ENCODE results near the gene BCL2.

BCL2 gene

DNA sequence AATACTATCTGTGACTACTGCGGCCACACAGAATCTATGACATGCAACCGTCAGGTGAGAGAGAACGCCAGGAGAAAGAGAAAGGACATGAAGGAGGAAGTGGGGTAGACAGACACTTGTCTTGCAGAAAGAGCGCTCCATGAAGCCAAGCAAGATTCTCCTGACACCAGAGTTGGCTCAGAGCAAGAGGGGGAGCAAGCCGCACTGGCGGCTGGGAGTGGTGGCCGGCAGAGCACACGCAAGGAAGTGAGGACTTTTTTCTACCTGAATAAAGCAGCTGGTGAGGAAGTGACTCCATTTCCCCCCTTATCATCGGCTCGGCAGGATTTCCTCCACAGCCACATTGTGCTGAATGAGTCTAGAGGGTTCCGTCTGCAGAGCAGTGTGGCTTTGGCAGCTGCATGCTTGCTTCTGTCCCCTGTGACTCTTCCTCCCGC, 181.6 kb downstream of the BCL2 start:
- TF ChIP-seq, protein P1, sequence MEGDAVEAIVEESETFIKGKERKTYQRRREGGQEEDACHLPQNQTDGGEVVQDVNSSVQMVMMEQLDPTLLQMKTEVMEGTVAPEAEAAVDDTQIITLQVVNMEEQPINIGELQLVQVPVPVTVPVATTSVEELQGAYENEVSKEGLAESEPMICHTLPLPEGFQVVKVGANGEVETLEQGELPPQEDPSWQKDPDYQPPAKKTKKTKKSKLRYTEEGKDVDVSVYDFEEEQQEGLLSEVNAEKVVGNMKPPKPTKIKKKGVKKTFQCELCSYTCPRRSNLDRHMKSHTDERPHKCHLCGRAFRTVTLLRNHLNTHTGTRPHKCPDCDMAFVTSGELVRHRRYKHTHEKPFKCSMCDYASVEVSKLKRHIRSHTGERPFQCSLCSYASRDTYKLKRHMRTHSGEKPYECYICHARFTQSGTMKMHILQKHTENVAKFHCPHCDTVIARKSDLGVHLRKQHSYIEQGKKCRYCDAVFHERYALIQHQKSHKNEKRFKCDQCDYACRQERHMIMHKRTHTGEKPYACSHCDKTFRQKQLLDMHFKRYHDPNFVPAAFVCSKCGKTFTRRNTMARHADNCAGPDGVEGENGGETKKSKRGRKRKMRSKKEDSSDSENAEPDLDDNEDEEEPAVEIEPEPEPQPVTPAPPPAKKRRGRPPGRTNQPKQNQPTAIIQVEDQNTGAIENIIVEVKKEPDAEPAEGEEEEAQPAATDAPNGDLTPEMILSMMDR (IDR thresholded peaks at IDR 0.05; ENCODE audit: insufficient read depth, low read depth, low read length, missing control alignments): no peak
- peak overlapping the region; percentile 70 for H3K4me3 ChIP-seq (ENCODE audit: low read depth, low read length)
- DNase-seq (ENCODE audit: low read depth): peak; percentile 81

DNA sequence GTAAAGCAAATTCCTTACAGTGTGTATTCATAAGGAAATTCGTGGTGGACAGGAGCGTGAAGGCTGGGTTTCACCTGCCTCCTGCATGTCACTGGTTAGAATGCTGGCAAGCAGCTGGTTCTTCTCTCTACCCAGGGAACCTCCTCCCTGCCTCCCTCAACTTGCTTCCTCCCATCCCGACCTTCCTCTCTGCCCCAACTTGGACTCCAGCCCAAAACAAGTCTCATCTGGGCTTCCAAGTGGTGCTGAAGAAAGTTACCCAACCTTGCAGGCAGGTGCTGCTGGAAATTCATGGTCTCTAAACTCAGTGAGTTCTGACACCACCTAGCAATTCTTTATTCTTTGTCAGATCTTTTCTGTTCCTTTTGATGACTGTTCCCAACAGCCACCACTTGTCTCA, 184.5 kb downstream of the BCL2 start:
- TF ChIP-seq, protein P1 (IDR thresholded peaks at IDR 0.05; ENCODE audit: insufficient read depth, low read depth, low read length, missing control alignments): no peak
- DNase-seq (ENCODE audit: low read depth): no peak
- no peak overlapping the region for H3K4me3 ChIP-seq (ENCODE audit: low read depth, low read length)

DNA sequence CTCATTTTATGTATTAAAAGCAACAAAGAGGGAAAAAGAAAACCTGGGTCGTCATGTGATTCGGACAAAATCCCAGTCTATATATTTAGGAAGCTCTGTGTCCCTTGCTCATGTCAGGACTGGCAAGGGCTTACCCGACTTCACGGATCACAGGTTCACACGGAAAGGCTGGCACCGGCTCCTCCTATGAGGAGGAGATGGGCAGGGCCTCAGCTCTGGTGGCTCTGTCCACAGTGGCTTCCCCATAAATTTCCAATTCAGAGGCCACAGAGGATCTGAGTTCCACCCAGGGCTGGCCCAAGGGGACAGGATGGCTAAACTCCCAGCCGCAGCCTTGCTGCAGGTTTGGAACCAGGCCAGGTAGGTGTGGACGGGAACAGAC, 186.8 kb downstream of the BCL2 start:
- TF ChIP-seq, protein P1 (IDR thresholded peaks at IDR 0.05; ENCODE audit: insufficient read depth, low read depth, low read length, missing control alignments): no peak
- DNase-seq (ENCODE audit: low read depth): no peak

DNA sequence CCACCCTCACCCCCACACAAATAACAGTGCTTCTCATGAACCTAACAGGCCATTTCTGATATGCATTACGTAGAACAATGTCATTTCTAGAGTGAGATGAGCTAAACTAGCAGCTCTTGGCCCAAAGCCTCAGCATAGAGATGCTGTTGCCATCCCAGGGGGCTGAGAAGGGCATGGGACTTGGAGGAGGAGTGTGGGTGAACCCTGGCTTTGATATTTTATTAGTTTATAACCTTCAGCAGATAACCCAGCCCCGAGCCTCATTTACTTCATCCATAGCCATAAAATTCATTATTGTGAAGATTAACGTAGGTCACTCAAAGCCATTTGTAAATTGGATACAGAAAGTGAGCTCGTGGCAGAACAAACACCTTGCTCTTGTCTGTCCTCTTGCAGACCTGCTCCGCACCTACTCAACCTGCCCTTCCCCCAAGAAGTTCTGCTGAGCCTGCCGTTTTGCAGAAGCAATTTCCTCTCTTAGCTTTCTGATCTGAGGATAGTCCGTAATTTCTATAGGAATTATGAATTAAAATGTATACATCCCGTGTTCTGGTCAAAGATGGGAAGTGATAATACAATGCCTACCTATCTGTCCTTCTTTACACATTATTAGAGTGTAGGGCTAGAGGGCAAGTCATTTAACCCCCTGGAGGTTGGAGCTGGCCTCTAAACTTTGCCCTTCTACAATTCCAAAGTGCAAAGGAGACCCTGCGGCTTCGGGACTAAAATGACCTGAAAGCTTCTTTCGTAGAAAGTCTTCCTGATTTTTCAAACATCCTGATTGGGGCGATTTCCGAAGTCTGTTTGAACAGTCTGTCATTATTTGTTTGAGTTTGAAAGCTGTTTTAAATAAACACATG, 187.4 kb downstream of the BCL2 start:
- DNase-seq (ENCODE audit: low read depth): no peak
- TF ChIP-seq, protein P1 (IDR thresholded peaks at IDR 0.05; ENCODE audit: insufficient read depth, low read depth, low read length, missing control alignments): no peak
- H3K4me3 ChIP-seq (ENCODE audit: low read depth, low read length): no peak overlapping the region

More for the DNA sequence above, 186.8 kb downstream of the BCL2 start:
- H3K4me3 ChIP-seq (ENCODE audit: low read depth, low read length): no peak overlapping the region

DNA sequence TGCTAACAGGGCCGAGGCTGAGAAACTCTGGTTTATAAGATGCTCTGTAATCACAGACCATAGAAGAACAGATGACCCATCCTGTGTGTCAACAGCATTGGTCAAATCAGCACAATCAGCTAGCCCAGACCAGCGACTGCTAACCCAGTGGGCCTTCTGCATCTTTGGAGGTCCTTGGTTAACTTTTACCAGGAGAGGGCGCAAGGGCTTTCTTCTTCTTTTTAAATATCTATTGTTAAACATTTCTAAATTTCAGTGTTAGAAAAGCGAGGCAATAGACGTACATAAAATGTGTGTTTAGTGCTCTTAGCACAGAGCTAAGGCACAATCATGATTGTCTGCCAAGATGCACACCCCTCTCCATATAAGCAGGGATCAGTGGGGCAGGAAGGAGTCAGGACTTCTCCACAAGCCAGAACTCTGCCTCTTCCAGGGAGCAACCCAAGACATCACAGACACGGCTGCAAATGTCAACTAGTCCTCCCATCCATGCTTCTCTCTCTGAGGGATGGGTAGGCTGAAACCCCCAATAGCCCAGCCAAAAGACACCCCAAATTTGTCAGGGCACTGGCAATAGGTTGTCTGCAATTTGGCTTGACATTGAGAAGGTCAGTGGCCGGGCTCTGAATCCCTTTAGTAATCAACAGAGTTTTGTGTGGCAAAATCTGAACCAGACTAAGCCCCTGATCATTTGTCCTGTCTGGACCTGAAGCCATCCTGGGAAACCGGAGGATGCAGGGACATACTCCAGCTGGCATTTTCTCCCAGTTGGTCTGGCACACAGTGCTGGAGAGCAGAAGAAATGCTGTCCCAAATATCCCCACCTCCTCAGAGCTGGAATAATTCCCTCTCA, 188.2 kb downstream of the BCL2 start:
- no peak overlapping the region for H3K4me3 ChIP-seq (ENCODE audit: low read depth, low read length)
- DNase-seq (ENCODE audit: low read depth): peak; percentile 81
- TF ChIP-seq, protein P1 (IDR thresholded peaks at IDR 0.05; ENCODE audit: insufficient read depth, low read depth, low read length, missing control alignments): peak; percentile 49

DNA sequence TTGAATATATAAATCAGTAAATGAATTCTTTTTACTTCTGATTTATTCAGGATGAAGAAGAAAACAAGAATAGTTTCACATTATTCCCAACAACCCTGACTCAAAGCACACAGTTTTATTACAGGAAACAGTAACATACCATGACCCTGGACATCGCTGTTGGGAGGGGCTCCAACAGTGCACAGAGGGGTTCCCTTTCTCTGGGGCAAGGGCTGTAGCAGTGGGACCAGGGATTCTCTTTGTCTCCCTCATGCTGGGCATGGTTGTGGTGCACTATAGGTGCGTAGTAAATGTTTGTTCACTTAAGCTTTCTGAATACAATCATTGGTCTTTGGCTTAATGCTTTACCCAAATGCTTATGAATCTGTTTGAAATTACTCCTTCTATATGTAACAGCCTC, 189.4 kb downstream of the BCL2 start:
- DNase-seq (ENCODE audit: low read depth): no peak
- TF ChIP-seq, protein P1 (IDR thresholded peaks at IDR 0.05; ENCODE audit: insufficient read depth, low read depth, low read length, missing control alignments): no peak
- no peak overlapping the region for H3K4me3 ChIP-seq (ENCODE audit: low read depth, low read length)
